Measurements from ENCODE around the gene TIMM13. TPM values are rescaled to one million over a fixed set of nuclear protein-coding genes. Genes with fewer than 3 reads are reported as not detected.

Gene TIMM13
- total and polyA plus RNA-seq, 10 donors: 21.1 to 87.5 (median 44.6) TPM

- Histone ChIP-seq H3K4me3 (no peak overlapping the region), H3K9me3 (no peaks in the 10 kb centered on the region), H3K27ac (no peak overlapping the region), H3K27me3 (replicated peaks in 1 of 7) (no peaks in the 10 kb centered on the region), H3K36me3 (peaks cover 0 to 87% (median 43%) of the 10 kb centered on the region in 6 donors), H3K4me1 (no peaks in the 10 kb centered on the region)
- WGBS, 5 donors: 93 to 97% (median 95%) methylated on average over 19 to 39 of the region's 39 CpGs
- TF ChIP-seq POLR2A (IDR thresholded peaks at IDR 0.05) (no peak), CTCF (IDR thresholded peaks at IDR 0.05 in 8 of 11, conservative IDR thresholded peaks at IDR 0.05 in 3 of 11) (no peak), POLR2AphosphoS5 (IDR thresholded peaks at IDR 0.05) (no peak)
- DNase-seq: no peak
- intact Hi-C loops (cut with DNase I; ENCODE audit: low total_unique reads): no loop called here
Observed at GRCh38 chr19:2436384-2436783, 9.0 kb upstream of the TIMM13 start.

DNA sequence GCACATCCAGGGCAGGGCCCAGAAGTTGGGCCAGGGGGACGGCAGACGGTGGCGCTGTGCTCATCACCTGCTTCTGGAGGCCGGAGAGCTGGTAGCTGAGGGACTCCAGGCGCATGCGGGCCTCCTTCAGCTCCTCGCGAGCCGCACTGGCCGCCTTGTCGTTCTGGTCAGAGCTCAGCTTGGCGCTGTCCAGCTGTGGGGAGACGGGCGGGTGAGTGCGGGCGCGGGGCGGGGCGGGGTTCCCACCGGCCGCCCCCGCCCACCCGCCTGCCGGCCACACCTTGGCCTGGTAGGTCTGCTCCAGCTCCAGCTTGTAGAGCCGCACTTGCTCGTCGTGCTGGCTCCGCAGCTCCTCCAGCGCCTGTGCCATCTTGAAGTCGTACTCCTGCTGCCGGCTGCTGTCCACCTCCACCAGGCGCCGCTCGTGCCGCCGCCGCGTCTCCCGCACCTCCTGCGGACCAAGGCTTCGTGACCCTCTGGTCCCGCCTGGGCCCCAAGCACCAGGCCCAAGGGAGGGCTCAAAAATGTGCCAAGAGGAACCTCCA lies 7.4 kb upstream of the TIMM13 start:
- no peaks in the 10 kb centered on the region for H3K9me3 ChIP-seq
- H3K27me3 ChIP-seq (replicated peaks in 1 of 7): no peaks in the 10 kb centered on the region
- intact Hi-C loops (cut with DNase I; ENCODE audit: low total_unique reads): no loop called here
- DNase-seq: no peak
- peaks cover 0 to 93% (median 49%) of the 10 kb centered on the region in 6 donors for H3K36me3 ChIP-seq
- no peak overlapping the region for H3K27ac ChIP-seq
- 95 to 98% (median 96%) methylated on average over 29 to 42 of the region's 42 CpGs for WGBS, 5 donors
- H3K4me1 ChIP-seq: no peaks in the 10 kb centered on the region
- TF ChIP-seq CTCF (IDR thresholded peaks at IDR 0.05 in 8 of 11, conservative IDR thresholded peaks at IDR 0.05 in 3 of 11) (no peak), POLR2A (IDR thresholded peaks at IDR 0.05) (no peak), POLR2AphosphoS5 (IDR thresholded peaks at IDR 0.05) (no peak)
- H3K4me3 ChIP-seq: no peak overlapping the region

- H3K9me3 ChIP-seq: no peaks in the 10 kb centered on the region
- no peak for DNase-seq
- H3K4me1 ChIP-seq: no peaks in the 10 kb centered on the region
- TF ChIP-seq CTCF (IDR thresholded peaks at IDR 0.05 in 8 of 11, conservative IDR thresholded peaks at IDR 0.05 in 3 of 11) (no peak), POLR2AphosphoS5 (IDR thresholded peaks at IDR 0.05) (peak in 1 of 3 donors; percentile 21)
- 95 to 97% (median 96%) methylated on average over 19 to 22 of the region's 22 CpGs for WGBS, 5 donors
- no peak overlapping the region for H3K4me3 ChIP-seq
- H3K36me3 ChIP-seq: peaks cover 0 to 93% (median 49%) of the 10 kb centered on the region in 6 donors
- no peaks in the 10 kb centered on the region for H3K27me3 ChIP-seq (replicated peaks in 1 of 7)
- H3K27ac ChIP-seq: no peak overlapping the region
- intact Hi-C loops (cut with DNase I; ENCODE audit: low total_unique reads): no loop called here
Observed at GRCh38 chr19:2434267-2434666, 6.9 kb upstream of the TIMM13 start.

DNA sequence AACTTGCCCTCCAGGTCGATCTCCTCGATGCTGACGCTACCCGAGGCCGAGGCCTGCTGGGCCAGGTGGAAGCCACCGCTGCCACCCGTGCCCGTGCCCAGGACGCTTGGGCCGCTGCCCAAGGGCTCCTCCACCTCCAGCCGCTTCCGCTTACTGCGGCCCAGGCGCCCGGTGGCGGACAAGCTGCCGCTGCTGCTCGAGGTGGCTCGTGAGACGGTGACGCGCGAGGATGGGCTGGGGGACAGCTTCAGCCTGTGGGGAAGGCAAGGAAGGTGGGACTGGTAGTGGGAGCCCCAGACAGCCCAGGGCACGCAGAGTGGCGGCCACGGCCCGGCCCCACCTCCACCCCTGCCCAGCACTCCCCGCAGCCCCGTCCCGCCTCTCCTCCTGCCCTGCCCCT lies 6.5 kb upstream of the TIMM13 start:
- no peak for TF ChIP-seq POLR2AphosphoS5 (IDR thresholded peaks at IDR 0.05)
- no peak for TF ChIP-seq CTCF (IDR thresholded peaks at IDR 0.05 in 8 of 11, conservative IDR thresholded peaks at IDR 0.05 in 3 of 11)
- TF ChIP-seq POLR2A (IDR thresholded peaks at IDR 0.05): no peak
- Histone ChIP-seq H3K9me3 (no peaks in the 10 kb centered on the region), H3K4me3 (no peak overlapping the region), H3K4me1 (peaks cover 0 to 2% (median 0%) of the 10 kb centered on the region in 6 donors), H3K36me3 (peaks cover 0 to 88% (median 49%) of the 10 kb centered on the region in 6 donors), H3K27me3 (replicated peaks in 1 of 7) (no peaks in the 10 kb centered on the region), H3K27ac (no peak overlapping the region)
- DNase-seq: no peak
- intact Hi-C loops (cut with DNase I; ENCODE audit: low total_unique reads): no loop called here
- WGBS, 5 donors: 93 to 97% (median 96%) methylated on average over 28 to 30 of the region's 30 CpGs

Data from spleen (tissue), 11 donors.